Measurements from ENCODE around the gene SOCS3.

- no peak for TF ChIP-seq EZH2 (IDR thresholded peaks at IDR 0.05; ENCODE audit: insufficient read depth, poor library complexity, severe bottlenecking)
- TF ChIP-seq EZH2phosphoT487 (IDR thresholded peaks at IDR 0.05; ENCODE audit: insufficient read depth, low read depth), result no peak
These were observed 20.5 kb upstream of the SOCS3 start for GRCh38 chr17:78380370-78380769.
